GM12873 (cell line): ENCODE measurements around the gene HMCES.

Source experiments
- TF ChIP-seq, protein P1 (sequence below): IDR thresholded peaks from 2 replicates; pipeline ENCODE4 v1.5.1; 2012; ENCODE audit warnings: low read depth, mild to moderate bottlenecking, moderate library complexity, low read length, control low read depth; ENCODE audit not compliant: insufficient read depth; ENCODE audit errors: missing control alignments

Gene HMCES

DNA sequence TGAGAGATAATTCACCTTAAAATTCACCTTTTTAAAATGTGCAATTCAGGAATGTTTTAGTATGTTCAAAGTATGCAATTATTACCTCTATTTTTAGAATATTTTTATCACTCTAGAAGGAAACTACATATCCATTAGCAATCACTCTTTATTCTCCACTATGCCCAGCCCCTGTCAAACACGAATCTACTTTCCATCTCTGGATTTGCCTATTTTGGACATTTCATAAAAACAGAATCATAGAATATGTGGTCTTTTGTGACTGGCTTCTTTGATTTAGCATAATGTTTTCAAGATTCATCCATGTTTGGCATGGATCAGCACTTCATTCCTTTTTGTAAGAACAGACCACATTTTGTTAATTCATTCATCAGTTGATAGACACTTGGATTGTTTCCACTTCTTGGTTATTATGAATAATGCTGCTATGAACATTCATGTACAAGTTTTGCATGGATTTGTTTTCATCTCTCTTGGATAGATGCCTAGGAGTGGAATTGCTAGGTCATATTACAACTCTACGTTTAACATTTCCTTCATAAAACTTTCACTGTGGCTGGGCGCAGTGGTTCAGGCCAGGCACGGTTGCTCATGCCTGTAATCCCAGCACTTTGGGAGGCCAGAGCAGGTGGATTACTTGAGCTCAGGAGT, 12.7 kb downstream of the HMCES start:
- TF ChIP-seq, protein P1, sequence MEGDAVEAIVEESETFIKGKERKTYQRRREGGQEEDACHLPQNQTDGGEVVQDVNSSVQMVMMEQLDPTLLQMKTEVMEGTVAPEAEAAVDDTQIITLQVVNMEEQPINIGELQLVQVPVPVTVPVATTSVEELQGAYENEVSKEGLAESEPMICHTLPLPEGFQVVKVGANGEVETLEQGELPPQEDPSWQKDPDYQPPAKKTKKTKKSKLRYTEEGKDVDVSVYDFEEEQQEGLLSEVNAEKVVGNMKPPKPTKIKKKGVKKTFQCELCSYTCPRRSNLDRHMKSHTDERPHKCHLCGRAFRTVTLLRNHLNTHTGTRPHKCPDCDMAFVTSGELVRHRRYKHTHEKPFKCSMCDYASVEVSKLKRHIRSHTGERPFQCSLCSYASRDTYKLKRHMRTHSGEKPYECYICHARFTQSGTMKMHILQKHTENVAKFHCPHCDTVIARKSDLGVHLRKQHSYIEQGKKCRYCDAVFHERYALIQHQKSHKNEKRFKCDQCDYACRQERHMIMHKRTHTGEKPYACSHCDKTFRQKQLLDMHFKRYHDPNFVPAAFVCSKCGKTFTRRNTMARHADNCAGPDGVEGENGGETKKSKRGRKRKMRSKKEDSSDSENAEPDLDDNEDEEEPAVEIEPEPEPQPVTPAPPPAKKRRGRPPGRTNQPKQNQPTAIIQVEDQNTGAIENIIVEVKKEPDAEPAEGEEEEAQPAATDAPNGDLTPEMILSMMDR = no peak

DNA sequence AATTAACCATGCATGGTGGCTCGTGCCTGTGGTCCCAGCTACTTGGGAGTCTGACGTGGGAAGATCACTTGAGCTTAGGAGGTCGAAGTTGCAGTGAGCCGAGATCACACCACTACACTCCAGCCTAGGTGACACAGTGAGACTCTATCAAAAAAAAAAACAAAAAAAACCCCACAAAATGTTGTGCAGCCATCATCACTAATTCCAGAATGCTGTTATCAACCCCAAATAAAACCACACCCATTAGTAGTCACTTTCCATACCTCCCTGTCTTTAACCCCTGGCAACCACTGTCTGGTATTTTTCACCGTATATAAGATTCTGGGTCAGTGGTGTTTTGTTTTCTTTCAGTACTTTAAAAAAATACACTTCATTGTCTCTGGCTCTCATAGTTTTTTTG, 16.6 kb downstream of the HMCES start:
- TF ChIP-seq, protein P1 = no peak

DNA sequence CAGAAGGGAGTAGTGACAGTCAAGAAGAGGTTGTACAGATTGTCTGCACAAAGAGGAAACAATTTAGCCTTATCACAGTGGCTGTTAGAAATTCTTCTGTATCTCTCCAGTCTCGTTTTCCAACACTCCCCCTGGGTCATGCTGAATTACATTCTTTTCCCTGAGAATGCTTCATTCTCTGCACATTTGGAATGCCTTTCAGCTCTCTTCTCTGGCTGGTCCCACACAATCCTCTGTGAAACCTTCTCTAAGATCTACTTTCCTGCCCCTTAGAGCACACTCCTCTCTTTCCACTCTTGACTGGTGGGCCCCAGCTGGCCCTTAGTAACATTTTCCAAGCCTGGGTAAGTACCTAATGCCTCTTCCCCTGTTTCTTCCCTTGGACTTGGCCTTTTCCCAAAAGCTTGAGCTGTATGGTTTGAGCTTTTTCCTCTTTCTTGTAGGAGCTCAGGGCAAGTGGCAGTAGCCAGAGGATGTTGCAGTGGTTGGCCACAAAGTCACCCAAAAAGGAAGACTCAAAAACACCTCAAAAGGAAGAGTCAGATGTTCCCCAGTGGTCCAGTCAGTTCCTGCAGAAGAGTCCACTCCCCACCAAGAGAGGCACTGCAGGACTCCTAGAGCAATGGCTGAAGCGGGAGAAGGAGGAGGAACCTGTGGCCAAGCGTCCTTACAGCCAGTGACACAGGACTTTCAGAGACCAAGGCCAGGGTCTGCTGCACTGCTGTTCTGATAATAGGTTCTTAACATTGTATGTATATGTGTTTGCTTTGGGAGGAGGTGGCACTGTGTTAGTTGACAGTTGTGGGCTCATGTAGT, 25.7 kb downstream of the HMCES start:
- TF ChIP-seq, protein P1 = no peak

DNA sequence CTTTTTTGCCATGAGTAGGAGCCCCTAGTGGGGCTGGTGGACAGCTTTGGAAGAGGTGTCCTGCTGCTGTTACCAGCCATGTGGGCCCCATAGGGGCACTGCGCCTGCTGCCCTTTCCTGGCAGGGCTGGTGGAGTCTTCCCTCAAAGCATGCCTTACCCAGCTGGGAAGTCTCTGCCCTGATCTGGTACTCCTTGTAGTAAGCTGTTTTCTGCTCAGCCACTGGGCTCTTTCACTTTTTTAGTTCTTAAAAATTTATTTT, 26.2 kb downstream of the HMCES start:
- TF ChIP-seq, protein P1 = no peak

DNA sequence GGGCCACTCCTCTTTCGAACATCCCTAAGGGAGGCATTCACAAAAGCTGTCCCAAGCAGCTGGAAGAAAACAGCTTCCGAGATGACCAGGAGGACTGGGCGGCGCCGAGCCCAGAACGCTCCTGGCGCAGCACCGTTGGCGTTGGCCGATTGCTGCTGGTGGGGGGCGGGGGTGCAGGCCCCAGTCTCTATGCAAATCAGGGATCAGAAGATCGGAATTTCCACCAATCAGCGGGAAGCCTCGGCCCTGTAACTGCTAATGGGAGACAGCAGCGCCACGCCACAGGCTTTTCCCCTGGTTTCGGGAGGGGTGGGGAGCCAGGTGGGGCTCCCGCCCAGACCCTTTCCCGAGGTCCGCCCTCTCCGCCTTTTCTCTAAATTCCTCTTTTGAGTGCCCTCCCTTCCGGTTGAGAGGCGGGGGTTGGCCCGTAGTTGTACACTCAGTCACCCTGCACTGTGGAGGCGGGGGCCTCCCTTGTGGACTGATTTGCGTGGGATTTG, 27.0 kb downstream of the HMCES start:
- TF ChIP-seq, protein P1 = no peak

DNA sequence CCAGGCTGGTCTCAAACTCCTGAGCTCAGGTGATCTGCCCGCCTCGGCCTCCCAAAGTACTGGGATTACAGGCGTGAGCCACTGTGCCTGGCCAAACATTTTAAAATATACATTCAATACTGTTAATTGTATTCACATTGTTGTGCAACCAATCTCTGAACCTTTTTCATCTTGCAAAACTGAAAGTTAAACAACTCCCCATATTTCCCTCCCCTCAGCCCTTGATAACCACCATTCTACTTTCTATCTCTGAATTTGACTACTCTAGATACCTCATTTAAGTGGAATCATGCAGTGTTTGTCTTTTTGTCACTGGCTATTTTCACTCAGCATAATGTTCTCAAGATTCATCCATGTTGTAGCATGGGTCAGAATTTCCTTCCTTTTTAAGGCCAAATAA, 30.0 kb downstream of the HMCES start:
- TF ChIP-seq, protein P1 = no peak

DNA sequence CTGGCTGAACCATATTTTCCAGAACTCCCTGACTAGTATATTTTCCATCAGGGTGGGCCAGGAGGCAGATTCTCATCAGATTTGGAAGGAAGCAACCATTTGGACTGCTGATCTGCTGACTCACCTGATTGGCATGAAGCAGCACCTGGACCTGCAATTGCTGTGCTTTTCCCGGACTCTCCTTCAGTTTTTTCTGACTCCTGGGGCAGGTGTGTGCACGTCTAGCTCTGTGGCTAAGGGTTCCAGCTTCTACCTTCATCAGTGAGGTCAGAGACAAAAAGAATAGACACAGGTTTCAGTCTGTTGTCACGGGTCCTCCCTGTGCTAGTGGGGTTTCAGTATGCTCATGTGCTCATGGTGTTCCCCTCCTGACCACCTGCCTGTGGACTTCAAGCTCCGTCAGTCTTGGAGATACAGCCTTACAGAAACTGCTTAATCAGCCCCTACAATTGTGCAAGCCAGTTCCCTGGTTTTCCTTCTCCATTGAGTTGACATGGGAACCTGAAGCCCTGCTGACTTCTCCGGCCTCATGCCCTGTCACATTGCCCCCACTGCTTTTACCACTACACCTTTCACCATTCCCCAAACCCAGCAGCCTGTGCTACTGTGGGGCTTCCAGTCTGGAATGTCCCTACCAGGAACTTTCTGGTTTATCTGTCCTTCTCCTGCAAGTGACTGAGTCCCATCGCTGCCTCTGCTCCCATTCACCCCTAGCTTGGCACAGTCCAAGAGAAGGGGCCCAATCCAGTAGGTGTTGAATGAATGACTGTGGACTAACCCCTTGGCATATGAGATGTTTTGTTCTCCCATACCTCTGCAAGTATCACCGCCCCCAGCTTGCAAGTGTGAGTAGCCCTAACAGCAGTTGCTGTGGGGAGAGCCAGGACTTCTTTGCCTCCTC, 31.7 kb downstream of the HMCES start:
- TF ChIP-seq, protein P1 = no peak
